DMS79 treated with DMSO at 0.1 percent for 48 hours (cell line): ENCODE measurements around the gene GPR39.
A peak's percentile ranks its signal among the peaks of the same experiment; 100 is the strongest.

Experiments used
- DNase-seq: peaks from one replicate; lab custom pipeline; 2025; lab: John Stamatoyannopoulos, UW

The GPR39 gene

GRCh38 chr2:132605236-132606180, 188.9 kb downstream of the GPR39 start:
- no peak for DNase-seq

GRCh38 chr2:132606649-132607048, 190.0 kb downstream of the GPR39 start:
- no peak for DNase-seq

DNA sequence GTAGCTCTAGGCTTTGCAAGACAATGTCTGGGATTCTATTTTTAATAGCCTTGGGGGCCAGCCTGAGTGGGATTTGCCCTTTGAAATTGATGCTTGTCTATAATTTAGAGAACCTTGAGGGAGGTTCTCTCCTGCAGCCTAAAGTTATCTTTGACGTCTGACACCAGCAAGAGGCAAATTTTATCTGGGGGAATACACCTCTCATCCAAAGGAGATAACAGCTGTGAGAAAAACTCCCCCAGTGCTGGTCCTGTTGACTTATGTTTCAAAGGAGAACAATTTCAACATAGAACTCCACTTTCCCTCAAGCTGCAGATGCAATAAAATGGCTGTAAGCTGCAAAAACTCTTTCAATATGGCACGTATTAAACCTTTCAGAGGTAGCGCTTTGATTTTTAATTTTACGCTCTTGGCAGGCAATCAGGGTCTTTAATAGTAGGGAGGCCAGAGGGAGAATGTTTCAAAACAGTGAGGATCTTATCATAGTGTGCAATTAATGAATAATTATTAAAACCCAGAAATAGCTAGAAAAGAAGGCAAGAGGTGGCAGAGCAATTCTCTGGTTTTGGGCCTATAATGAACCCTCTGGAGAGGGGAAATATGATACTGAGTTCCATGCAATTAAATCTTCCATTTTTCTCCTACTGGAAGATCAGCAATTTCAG, 191.0 kb downstream of the GPR39 start:
- no peak for DNase-seq

- DNase-seq: peak; percentile 89
Measured at GRCh38 chr2:132608311-132608710, 191.7 kb downstream of the GPR39 start.

DNA sequence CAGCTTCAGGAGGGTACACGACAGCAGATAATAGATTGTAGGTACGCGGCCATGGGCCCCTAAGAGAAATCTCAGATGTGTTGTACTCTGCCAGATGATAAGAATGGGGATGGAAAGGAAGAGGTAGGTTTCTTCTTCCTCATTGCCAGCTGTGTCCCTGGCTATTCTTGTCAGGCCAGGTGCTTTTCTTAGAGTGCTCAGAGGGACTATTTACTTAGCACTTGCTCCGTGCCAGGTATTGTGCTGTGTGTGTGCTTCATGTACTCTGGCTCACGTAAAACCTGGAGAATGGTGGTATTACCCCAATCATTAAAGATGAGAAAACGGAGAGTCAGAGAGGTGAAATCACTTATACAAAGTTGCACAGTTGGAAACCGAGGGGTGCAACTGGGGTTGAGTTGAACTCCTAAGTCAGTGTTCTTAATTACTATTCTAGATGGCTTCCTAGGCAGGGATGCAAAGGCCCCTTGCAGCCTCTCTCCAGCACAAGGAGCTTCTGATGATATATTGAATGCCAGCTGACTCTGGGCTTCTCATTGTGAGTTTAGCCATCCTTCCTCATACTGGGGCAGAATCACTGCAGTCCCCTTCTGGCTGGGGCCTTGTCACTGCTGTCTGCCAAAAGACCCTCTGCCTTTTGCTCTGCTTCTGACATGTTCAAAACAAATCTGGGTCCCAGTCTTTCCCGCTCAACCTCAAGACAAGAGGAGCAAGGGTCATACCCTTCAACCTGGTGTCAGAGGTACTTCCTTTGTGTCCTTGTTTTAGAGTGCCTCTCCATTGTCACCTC, 192.7 kb downstream of the GPR39 start:
- DNase-seq: peak; percentile 85

DNA sequence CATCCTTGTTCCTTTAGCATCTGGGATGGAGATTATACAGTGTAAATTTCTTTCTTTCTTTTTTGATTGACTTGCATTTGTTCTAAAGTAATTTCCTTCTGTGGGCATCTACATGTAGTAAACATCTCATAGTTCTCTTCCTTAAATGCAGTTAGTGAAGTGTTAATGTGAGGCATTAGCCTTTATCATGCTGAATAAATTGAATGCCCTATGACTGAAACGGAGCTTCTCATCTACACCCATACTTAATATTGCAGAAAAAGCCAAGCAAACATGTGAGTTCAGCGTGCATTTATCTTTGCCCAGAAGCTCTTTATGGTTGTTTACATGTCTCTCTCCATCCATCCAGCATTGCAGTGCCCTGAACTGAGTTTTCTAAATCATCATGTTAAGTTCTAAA, 195.1 kb downstream of the GPR39 start:
- DNase-seq: peak; percentile 17

DNA sequence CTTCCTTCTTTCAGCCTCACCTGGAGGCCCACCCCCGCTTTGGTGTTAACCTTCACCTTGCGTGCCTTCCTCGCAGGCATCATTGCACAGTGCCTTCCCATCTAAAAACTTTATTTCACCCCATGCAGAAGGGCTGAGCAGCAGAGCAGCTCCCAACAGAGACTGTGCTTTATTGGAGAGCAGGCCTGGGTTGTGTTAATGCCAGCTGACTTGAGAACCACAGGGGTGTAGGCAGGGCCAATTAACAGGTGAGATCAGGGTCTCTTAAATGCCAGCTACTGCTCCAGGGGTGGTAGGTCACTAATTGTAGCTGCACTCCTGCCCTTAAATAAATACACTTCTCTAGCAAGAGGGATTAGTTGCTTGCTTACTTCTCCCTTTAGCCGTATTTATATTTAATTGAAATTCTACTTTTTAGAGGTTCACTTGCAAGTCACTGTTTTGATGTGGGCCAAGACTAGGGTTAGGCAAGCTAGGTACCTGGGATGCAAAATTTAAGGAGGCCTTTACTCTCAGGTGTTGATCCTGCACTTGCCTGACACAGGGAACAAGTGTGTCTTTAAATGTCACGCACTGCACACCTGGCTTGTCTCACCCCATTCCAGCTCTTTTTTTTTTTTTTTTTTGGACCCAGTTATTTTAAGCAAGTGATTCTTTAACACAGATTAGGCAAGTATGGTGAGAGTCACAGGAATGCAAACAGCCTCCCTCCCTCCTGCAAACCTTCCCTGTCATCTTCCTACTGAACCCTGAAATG, 198.9 kb downstream of the GPR39 start:
- peak; percentile 12 for DNase-seq

GRCh38 chr2:132617989-132618388, 201.4 kb downstream of the GPR39 start:
- DNase-seq: no peak

DNA sequence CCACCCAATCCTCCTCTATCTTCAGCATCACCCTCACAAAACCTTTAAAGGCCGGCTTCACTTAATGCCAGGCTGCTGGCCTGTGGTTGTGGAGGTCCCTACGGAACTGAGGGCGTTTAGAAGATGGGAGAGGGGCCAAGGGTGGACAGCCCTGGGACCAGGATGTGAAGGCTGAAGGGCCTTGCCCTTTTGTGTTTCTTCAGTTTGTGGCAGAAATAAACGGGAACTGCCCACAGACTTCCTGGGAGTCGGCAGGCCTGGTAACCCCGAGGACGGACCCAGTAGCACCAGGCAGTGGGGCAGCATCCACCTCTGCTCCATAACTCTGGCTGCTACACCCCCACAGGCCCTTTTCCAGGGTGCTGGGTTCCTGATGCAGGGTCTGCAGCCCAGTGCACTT, 202.1 kb downstream of the GPR39 start:
- no peak for DNase-seq

GRCh38 chr2:132620115-132620514, 203.5 kb downstream of the GPR39 start:
- peak; percentile 21 for DNase-seq

GRCh38 chr2:132621131-132621875, 204.7 kb downstream of the GPR39 start:
- peak; percentile 96 for DNase-seq

- DNase-seq: no peak
Measured at GRCh38 chr2:132623096-132623839, 206.7 kb downstream of the GPR39 start.

GRCh38 chr2:132627536-132627935, 210.9 kb downstream of the GPR39 start:
- DNase-seq: no peak

DNA sequence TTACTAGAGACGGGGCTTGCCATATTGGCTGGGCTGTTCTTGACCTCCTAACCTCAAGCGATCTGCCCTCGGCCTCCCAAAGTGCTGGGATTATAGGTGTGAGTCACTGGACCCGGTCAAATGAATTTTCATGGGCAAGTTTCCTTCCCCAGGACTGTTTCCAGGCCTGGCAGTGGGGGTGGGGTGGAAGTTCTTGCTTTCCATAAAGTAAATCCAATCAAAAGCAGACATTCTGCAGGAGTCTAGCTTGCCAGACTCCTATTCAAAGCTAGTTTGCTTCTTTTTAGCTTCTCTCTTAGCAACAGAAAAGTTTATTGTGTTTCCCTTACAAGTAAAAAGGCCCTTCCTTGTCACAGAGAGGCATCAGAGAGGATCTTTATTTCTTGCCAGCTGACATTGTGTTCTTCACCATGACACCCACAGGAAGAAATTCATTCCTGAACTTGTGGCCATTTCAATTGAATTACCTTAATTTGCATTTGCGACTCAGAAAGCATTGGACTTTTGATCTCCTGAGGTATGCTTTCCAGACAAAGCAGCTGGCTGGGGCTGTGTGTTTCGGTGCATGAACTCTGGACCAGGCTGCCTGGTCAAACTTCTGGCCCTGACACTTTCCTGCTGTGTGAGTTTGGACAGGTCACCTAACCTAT, 215.5 kb downstream of the GPR39 start:
- DNase-seq: no peak

GRCh38 chr2:132633635-132634034, 217.0 kb downstream of the GPR39 start:
- DNase-seq: no peak

DNA sequence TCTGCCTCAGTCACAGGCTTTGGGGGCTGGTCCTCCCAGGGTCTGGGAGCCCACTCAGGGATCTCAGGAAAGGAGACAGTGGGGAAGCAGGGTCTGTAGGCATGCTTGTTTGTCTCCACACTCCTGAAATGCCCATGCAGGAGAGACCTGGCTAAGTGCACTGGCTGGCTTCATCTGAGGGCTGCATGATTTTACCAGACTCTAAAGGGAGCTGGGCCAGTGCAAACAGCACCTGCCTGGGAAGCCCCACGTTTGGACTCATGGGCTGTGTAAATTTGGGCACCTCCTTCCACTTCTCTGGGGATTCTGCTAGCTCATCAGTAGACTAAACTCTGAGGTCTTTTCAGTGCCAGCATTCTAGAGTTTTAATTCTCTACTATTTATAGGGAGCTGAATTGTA, 219.7 kb downstream of the GPR39 start:
- no peak for DNase-seq

- DNase-seq: no peak
Measured at GRCh38 chr2:132638313-132639040, 221.9 kb downstream of the GPR39 start.

GRCh38 chr2:132640116-132640515, 223.5 kb downstream of the GPR39 start:
- DNase-seq: peak; percentile 16

DNA sequence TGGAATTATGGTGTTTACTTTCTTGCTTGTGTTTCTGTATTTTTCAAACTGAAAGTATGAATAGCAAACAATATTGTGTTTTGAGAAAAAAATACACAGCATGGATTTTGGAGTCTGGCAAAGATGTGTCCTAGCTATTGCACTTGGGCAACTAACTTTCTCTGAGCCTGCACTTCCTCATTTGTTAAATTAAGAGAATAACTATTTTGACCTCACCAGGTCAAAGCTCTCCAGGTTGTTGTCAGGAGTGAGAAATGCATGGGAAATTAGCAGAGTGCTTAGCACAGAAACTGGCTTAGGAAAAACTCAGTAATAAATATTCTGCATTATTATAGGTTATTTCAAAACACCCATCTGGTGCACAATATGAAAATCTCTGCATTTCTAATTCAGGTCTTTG, 225.2 kb downstream of the GPR39 start:
- DNase-seq: no peak
